K562 (cell line): ENCODE results near the gene DCPS. TPM values are rescaled to one million over a fixed set of nuclear protein-coding genes. Genes with fewer than 3 reads are reported as not detected.

Source experiments
- ATAC-seq: fragments of 200-7000 bp; cut with Tn5 transposase; 3 replicates; pipeline ENCODE4 v1.9.1; 2020; ENCODE audit warnings: moderate library complexity
- BruUV-seq: library from RNA; stranded (reverse); fragments of 400-500 nt; replicated peaks from 2 replicates; lab custom pipeline; 2021; lab: Mats Ljungman, UMichigan
- CTCF ChIA-PET: fragments of 300-600 bp; formaldehyde crosslinking; extraction: SDS; loops from one replicate; lab custom pipeline; 2021; ENCODE audit warnings: low intra/inter-chr PET ratio; lab: Yijun Ruan, JAX
- POLR2A ChIA-PET: fragments of 300-600, 350-650 bp; sonication (Branson Sonifier 250); formaldehyde crosslinking; extraction: SDS; loops from one replicate; lab custom pipeline; 2021; ENCODE audit warnings: antibody characterized with exemption, inconsistent platforms; lab: Yijun Ruan, JAX
- DNase-seq, 4 experiments: peaks; one replicate each; pipeline versions ENCODE4 v3.0.0 to v3.0.0-alpha.2; 2011 to 2018; ENCODE audit warnings: low spot score in 3 of 4, mixed read lengths in 3 of 4; ENCODE audit errors: extremely low read depth in 1 of 4
- FAIRE-seq: peaks from 2 replicates; lab custom pipeline; 2011; peaks lifted over from hg19 to GRCh38; lab: Jason Lieb, UNC
- H2AFZ ChIP-seq: 2 replicates; pipeline ENCODE4 v1.6.0; 2011; ENCODE audit warnings: low read depth, low read length, control low read depth, inconsistent platforms
- H3K27ac ChIP-seq: fragments of 200-600 bp; 3 replicates; pipeline ENCODE4 v1.8.0; 2011; ENCODE audit warnings: low read depth, mild to moderate bottlenecking, control low read depth, inconsistent platforms, low read length, moderate library complexity, mixed read lengths; ENCODE audit errors: extremely low read depth
- H3K27me3 ChIP-seq, 2 experiments: fragments of 300-600 bp in 1 of 2; 2 replicates in 1 of 2; 3 replicates in 1 of 2; pipeline versions ENCODE4 v1.6.0 to v1.8.0; 2011; ENCODE audit warnings: inconsistent platforms in 2 of 2, low read length in 2 of 2, mild to moderate bottlenecking in 1 of 2, mixed read lengths in 1 of 2, moderate library complexity in 1 of 2; ENCODE audit not compliant: control insufficient read depth in 2 of 2, insufficient read depth in 2 of 2
- H3K36me3 ChIP-seq: fragments of 300-600 bp; 3 replicates; pipeline ENCODE4 v1.8.0; 2011; ENCODE audit warnings: mild to moderate bottlenecking, low read length, inconsistent platforms; ENCODE audit not compliant: control insufficient read depth, insufficient read depth
- H3K4me1 ChIP-seq, 2 experiments: fragments of 200-600 bp in 1 of 2; replicated peaks in 1 of 2; 2 replicates in 1 of 2; 3 replicates in 1 of 2; pipeline versions ENCODE4 v1.5.1 to v1.8.0; 2011; ENCODE audit warnings: inconsistent platforms in 2 of 2, low read length in 2 of 2, mild to moderate bottlenecking in 1 of 2, mixed read lengths in 1 of 2, moderate library complexity in 1 of 2; ENCODE audit not compliant: control insufficient read depth in 2 of 2, insufficient read depth in 2 of 2
- H3K4me2 ChIP-seq: 2 replicates; pipeline ENCODE4 v1.6.1; 2011; ENCODE audit warnings: low read length, control low read depth, inconsistent platforms, mixed read lengths; ENCODE audit not compliant: insufficient read depth
- H3K4me3 ChIP-seq: fragments of 200-600 bp; sonication (generic), shearing (Covaris generic); 2 replicates; pipeline ENCODE4 v1.5.1; 2016; ENCODE audit warnings: control low read depth, inconsistent platforms
- H3K79me2 ChIP-seq: fragments of 200-600 bp; 3 replicates; pipeline ENCODE4 v1.8.0; 2011; ENCODE audit warnings: low read length, inconsistent platforms; ENCODE audit not compliant: control insufficient read depth, insufficient read depth
- H3K9ac ChIP-seq, 2 experiments: 2 replicates each; pipeline versions ENCODE4 v1.6.0 to v1.6.1; 2011; ENCODE audit warnings: low read depth in 2 of 2, low read length in 2 of 2, control low read depth in 1 of 2, inconsistent platforms in 1 of 2, mild to moderate bottlenecking in 1 of 2, mixed read lengths in 1 of 2; ENCODE audit not compliant: insufficient read depth in 1 of 2
- H3K9me1 ChIP-seq: one replicate; pipeline ENCODE4 v1.6.0; 2011; ENCODE audit warnings: inconsistent platforms, mild to moderate bottlenecking, low read length, moderate library complexity; ENCODE audit not compliant: control insufficient read depth, insufficient read depth
- H3K9me3 ChIP-seq: replicated peaks from 2 replicates; pipeline ENCODE4 v1.5.1; 2011; ENCODE audit warnings: low read depth, low read length, inconsistent platforms; ENCODE audit not compliant: control insufficient read depth, insufficient read depth
- H4K20me1 ChIP-seq: replicated peaks from 2 replicates; pipeline ENCODE4 v1.6.1; 2011; ENCODE audit warnings: low read length, inconsistent platforms, mixed read lengths; ENCODE audit not compliant: control insufficient read depth, insufficient read depth
- ETS1 ChIP-seq: conservative IDR thresholded peaks from 2 replicates; pipeline ENCODE4 v1.6.1; 2011; ENCODE audit warnings: low read depth, mild to moderate bottlenecking, low read length; ENCODE audit not compliant: control insufficient read depth
- GABPA ChIP-seq: fragments of 200-800 bp; sonication (Bioruptor generic); conservative IDR thresholded peaks from 2 replicates; pipeline ENCODE4 v1.6.1; 2016; ENCODE audit warnings: low read depth, missing genetic modification characterization, missing compliant biosample characterization
- RAD51 ChIP-seq: fragments of 450-650 bp; IDR thresholded peaks from 2 replicates; pipeline ENCODE4 v1.7.1; 2016; ENCODE audit warnings: low read depth, mild to moderate bottlenecking, borderline replicate concordance
- SRSF3 ChIP-seq: fragments of 200-400 bp; formaldehyde crosslinking; IDR thresholded peaks from 2 replicates; pipeline ENCODE4 v1.6.1; 2016; ENCODE audit warnings: mild to moderate bottlenecking, low read length, moderate library complexity; ENCODE audit not compliant: insufficient read depth
- USF1 ChIP-seq: sonication (generic); formaldehyde crosslinking; IDR thresholded peaks from 2 replicates; pipeline ENCODE4 v1.9.0; 2022; ENCODE audit warnings: mild to moderate bottlenecking, missing genetic modification reagents
- ZFP36 ChIP-seq: fragments of 150-350 bp; IDR thresholded peaks from 2 replicates; pipeline ENCODE4 v1.6.1; 2018; ENCODE audit warnings: low read length, low read depth; ENCODE audit not compliant: partially characterized antibody
- ZNF174 ChIP-seq: fragments of 250-450 bp; sonication (Bioruptor Pico); IDR thresholded peaks from 2 replicates; pipeline ENCODE4 v1.4.0; 2020; ENCODE audit warnings: mild to moderate bottlenecking
- ZNF707 ChIP-seq: fragments of 250-450 bp; sonication (Bioruptor Pico); conservative IDR thresholded peaks from 2 replicates; pipeline ENCODE4 v1.8.0; 2022; ENCODE audit warnings: inconsistent platforms, mild to moderate bottlenecking, moderate library complexity
- WGBS: fragments of 100-300 bp; shearing (Covaris generic); methylation state at CpG from one replicate; pipeline ENCODE4 v1.1.6; 2016; ENCODE audit warnings: low coverage, mixed read lengths; ENCODE audit not compliant: insufficient coverage; ENCODE audit errors: missing lambda C conversion rate; 5-methylcytosine and 5-hydroxymethylcytosine counted together
- in situ Hi-C: fragments of 300-500 bp; cut with MboI; formaldehyde crosslinking; loops from 4 replicates; pipeline ENCODE4 v1.15.0; 2018; ENCODE audit warnings: inconsistent platforms, mixed read lengths
- intact Hi-C: fragments of 100-400 bp; cut with micrococcal nuclease; formaldehyde crosslinking; loops from 2 replicates; pipeline ENCODE4 v1.14.2; 2022
- polyA plus RNA-seq, 8 experiments: library from polyadenylated mRNA; depleted of rRNA in 4 of 8; stranded (reverse) in 5 of 8; unstranded in 3 of 8; fragments of >200 nt; fragmentation: Nextera tagmentation in 2 of 8; fragmentation: Illumina TruSeq in 1 of 8; extraction: Ambion mirVana in 2 of 8; extraction: Trizol in 1 of 8; gene quantifications; 2 replicates each; pipeline versions ENCODE4 v1.2.1 to v1.2.3, GENCODE V29; 2011 to 2014; ENCODE audit warnings: inconsistent platforms in 1 of 8, missing spikeins in 1 of 8
- total RNA-seq, 7 experiments: library from RNA; depleted of rRNA in 6 of 7; stranded (reverse); fragments of >200 nt in 6 of 7; fragmentation: Illumina TruSeq in 2 of 7; extraction: Trizol in 2 of 7; gene quantifications; 2 replicates each; pipeline versions ENCODE4 v1.2.1 to v1.2.3, GENCODE V29; 2011 to 2021; ENCODE audit warnings: low replicate concordance in 1 of 7

The DCPS gene
- total and polyA plus RNA-seq, 9 of the 15 experiments (the other 6 are each of a cell fraction or from before 2014, with no cell fraction given) = 8.7 to 38.1 (median 17.9) TPM

- TF ChIP-seq GABPA (tag) (no peak), SRSF3 (no peak), ZFP36 (no peak), ZNF707 (no peak), USF1 (CRISPR knock-in tag) (no peak), ETS1 (no peak), ZNF174 (CRISPR knock-in tag) (no peak), RAD51 (no peak)
- H3K4me1 ChIP-seq = peaks cover 28 to 48% of the 10 kb centered on the region in 2 experiments
- in situ Hi-C loops = no loop called here
- H3K4me3 ChIP-seq = no peak overlapping the region
- no peaks in the 10 kb centered on the region for H4K20me1 ChIP-seq
- ChIA-PET POLR2A (interaction anchor here (0.6 to 1.9 kb wide), 7 partner anchors 9 to 53 kb away, joined by 3 to 7 read pairs (median 3); partner anchors contain the start of gene DCPS), CTCF (no interaction called here)
- peaks cover 35% of the 10 kb centered on the region for H3K79me2 ChIP-seq
- H3K36me3 ChIP-seq = peaks cover 7% of the 10 kb centered on the region
- DNase-seq (no peak), ATAC-seq (no peak), FAIRE-seq (no peak)
- WGBS = 80% methylated on average over 17 of the region's 17 CpGs
- no peaks in the 10 kb centered on the region for H3K9me1 ChIP-seq
- H3K4me2 ChIP-seq = no peak overlapping the region
- BruUV-seq = TSS peak; percentile 34
- no peak overlapping the region for H2AFZ ChIP-seq
- H3K27ac ChIP-seq = no peak overlapping the region
- no peaks in the 10 kb centered on the region for H3K27me3 ChIP-seq
- H3K9me3 ChIP-seq = no peaks in the 10 kb centered on the region
- intact Hi-C loops = no loop called here
- H3K9ac ChIP-seq = peak overlapping the region in 1 of 2 experiments; percentile 15; a peak in 2 of 4 replicates
These were observed 53.4 kb downstream of the DCPS start for GRCh38 chr11:126357055-126357962.
